ENCODE measurements around the gene NUBP2. TPM values are rescaled to one million over a fixed set of nuclear protein-coding genes. Genes with fewer than 3 reads are reported as not detected.
"Not testable (repeated sequence)": the region's sequence is repeated elsewhere in the genome, so short reads cannot be mapped to it uniquely, and the experiment has no call there.

NUBP2 gene
- total RNA-seq, 2 experiments from 2014 or later = 40.8 to 43.5 TPM

- DNase-seq = no peak
- POLR2A ChIA-PET = interaction anchor here (0.6 kb wide), 1 partner anchor 21 kb away, joined by 3 read pairs; no protein-coding TSS in a partner anchor
- Mint-ChIP-seq H3K4me1 (no peaks in the 10 kb centered on the region), H3K27me3 (no peaks in the 10 kb centered on the region), H3K9me3 (peaks cover 9% of the 10 kb centered on the region), H3K36me3 (ENCODE audit: low read depth) (peaks cover 4% of the 10 kb centered on the region), H3K4me3 (no peak overlapping the region), H3K27ac (no peak overlapping the region)
- CTCF ChIA-PET = interaction anchor here (0.6 kb wide), 1 partner anchor 33 kb away, joined by 3 read pairs; no protein-coding TSS in a partner anchor
These were observed 11.6 kb downstream of the NUBP2 start for GRCh38 chr16:1794221-1794871.

DNA sequence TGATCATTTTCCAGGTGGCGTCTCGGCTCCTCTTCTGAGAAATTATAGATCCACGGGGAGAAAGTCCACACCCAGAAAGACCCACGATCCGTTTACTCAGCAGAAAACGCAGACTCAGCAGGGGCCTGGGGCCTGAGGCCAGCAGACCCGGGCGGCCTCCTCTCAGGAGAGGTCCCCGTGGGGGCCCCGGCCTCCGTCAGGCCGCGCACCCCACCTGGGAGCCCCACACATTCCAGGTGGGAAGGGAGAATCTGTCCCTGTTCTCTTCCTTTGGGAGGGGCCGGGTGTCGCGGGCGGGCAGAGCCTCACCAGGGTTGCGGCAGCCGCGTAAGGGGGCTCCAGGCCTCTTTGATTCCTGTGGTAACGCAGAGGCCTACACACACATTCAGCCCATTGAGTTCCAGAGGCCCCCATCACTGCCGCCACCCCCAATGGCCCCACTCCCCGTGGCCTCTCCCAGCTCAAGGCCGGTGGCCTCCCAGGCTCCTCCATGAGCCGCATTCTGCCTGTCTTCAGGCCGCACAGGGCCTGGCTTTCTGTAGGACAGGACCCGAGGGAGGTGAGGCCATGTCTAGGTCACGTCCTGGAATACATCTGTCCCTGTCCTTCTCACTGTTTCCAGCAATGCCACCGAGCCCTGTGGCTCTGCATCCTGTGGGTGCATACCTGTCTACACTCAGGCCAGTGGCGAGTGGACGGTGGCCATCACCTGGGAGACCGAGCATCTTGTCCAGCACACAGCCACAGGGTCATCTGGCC is 12.3 kb downstream of the NUBP2 start:
- POLR2A ChIA-PET = interaction anchor here (0.6 kb wide), 1 partner anchor 21 kb away, joined by 3 read pairs; no protein-coding TSS in a partner anchor
- H3K27me3 Mint-ChIP-seq = no peaks in the 10 kb centered on the region
- H3K4me1 Mint-ChIP-seq = no peaks in the 10 kb centered on the region
- H3K27ac Mint-ChIP-seq = no peak overlapping the region
- H3K9me3 Mint-ChIP-seq = peaks cover 14% of the 10 kb centered on the region
- peaks cover 6% of the 10 kb centered on the region for H3K36me3 Mint-ChIP-seq (ENCODE audit: low read depth)
- CTCF ChIA-PET = no interaction called here
- no peak overlapping the region for H3K4me3 Mint-ChIP-seq
- no peak for DNase-seq

- H3K4me3 Mint-ChIP-seq; CTCF ChIA-PET; H3K27me3 Mint-ChIP-seq; POLR2A ChIA-PET; H3K27ac Mint-ChIP-seq; DNase-seq; H3K36me3 Mint-ChIP-seq (ENCODE audit: low read depth); H3K4me1 Mint-ChIP-seq: not testable (repeated sequence)
- H3K9me3 Mint-ChIP-seq = peaks cover 17% of the 10 kb centered on the region
These were observed 16.5 kb downstream of the NUBP2 start for GRCh38 chr16:1799263-1799662.

GRCh38 chr16:1800701-1801100 is 17.9 kb downstream of the NUBP2 start:
- Mint-ChIP-seq H3K27me3 (no peaks in the 10 kb centered on the region), H3K4me3 (no peak overlapping the region), H3K4me1 (no peaks in the 10 kb centered on the region), H3K36me3 (ENCODE audit: low read depth) (peaks cover 6% of the 10 kb centered on the region), H3K27ac (no peak overlapping the region), H3K9me3 (peaks cover 17% of the 10 kb centered on the region)
- ChIA-PET POLR2A (no interaction called here), CTCF (no interaction called here)
- DNase-seq = no peak

- Mint-ChIP-seq H3K4me1 (no peaks in the 10 kb centered on the region), H3K9me3 (no peaks in the 10 kb centered on the region), H3K27ac (no peak overlapping the region), H3K4me3 (no peak overlapping the region), H3K27me3 (no peaks in the 10 kb centered on the region), H3K36me3 (ENCODE audit: low read depth) (peaks cover 8% of the 10 kb centered on the region)
- CTCF ChIA-PET = no interaction called here
- no peak for DNase-seq
- POLR2A ChIA-PET = no interaction called here
These were observed 24.9 kb downstream of the NUBP2 start for GRCh38 chr16:1807626-1808025.

- no peaks in the 10 kb centered on the region for H3K9me3 Mint-ChIP-seq
- H3K4me3 Mint-ChIP-seq = no peak overlapping the region
- DNase-seq = no peak
- H3K27me3 Mint-ChIP-seq = no peaks in the 10 kb centered on the region
- no peak overlapping the region for H3K27ac Mint-ChIP-seq
- POLR2A ChIA-PET = no interaction called here
- H3K4me1 Mint-ChIP-seq = peaks cover 2% of the 10 kb centered on the region
- peaks cover 15% of the 10 kb centered on the region for H3K36me3 Mint-ChIP-seq (ENCODE audit: low read depth)
- CTCF ChIA-PET = no interaction called here
These were observed 25.9 kb downstream of the NUBP2 start for GRCh38 chr16:1808691-1809090.

- peaks cover 17% of the 10 kb centered on the region for H3K36me3 Mint-ChIP-seq (ENCODE audit: low read depth)
These were observed 26.6 kb downstream of the NUBP2 start for GRCh38 chr16:1809281-1809801.

DNA sequence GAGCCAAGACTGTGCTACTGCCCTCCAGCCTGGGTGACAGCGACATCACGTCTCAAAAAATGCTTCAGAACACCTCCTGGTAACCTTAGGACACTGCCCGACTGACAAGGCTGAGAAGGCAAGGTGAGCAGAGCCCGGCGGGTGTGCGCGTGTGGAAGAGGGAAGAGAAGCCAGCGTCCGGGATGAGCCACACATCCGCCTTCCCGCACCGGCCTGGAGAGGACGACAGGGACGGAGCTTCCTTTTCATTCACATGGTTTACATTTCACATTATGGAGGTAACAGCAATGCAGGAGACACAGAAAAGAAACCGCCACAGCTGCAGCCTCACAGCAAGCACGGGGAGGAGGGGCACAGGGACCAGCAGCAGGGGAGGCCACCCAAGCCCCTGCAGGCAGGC is 27.3 kb downstream of the NUBP2 start:
- ChIA-PET CTCF (no interaction called here), POLR2A (no interaction called here)
- Mint-ChIP-seq H3K4me1 (peaks cover 2% of the 10 kb centered on the region), H3K27me3 (no peaks in the 10 kb centered on the region), H3K9me3 (no peaks in the 10 kb centered on the region), H3K27ac (no peak overlapping the region), H3K4me3 (no peak overlapping the region), H3K36me3 (ENCODE audit: low read depth) (peaks cover 20% of the 10 kb centered on the region)
- no peak for DNase-seq

More at GRCh38 chr16:1809281-1809801, 26.6 kb downstream of the NUBP2 start:
- H3K4me1 Mint-ChIP-seq = peaks cover 2% of the 10 kb centered on the region
- H3K27me3 Mint-ChIP-seq = no peaks in the 10 kb centered on the region
- CTCF ChIA-PET = no interaction called here
- no peak overlapping the region for H3K27ac Mint-ChIP-seq
- POLR2A ChIA-PET = interaction anchor here (0.8 kb wide), 1 partner anchor 27 kb away, joined by 3 read pairs; the partner anchor contains the start of genes NUBP2 and SPSB3
- DNase-seq = no peak
- H3K4me3 Mint-ChIP-seq = no peak overlapping the region
- no peaks in the 10 kb centered on the region for H3K9me3 Mint-ChIP-seq

DNA sequence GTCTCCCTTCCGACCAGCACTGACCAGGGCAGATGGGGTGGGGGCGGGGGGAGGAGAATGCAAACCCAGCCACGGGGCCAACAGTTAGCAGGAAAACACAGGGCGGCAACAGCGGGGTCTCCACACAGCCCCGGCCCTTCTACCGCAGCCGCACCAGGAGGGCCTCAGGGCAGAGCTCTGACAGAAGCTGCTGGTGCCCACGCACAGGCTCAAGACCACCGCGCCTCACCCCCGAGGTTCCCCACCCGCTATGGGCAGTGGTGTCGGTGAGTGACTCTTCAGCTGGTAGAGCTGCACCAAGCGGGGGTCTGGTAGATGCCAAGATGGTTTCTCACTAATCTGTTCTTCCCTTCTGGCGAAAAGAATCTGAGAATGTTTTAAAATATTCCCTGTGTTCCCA is 27.8 kb downstream of the NUBP2 start:
- Mint-ChIP-seq H3K9me3 (no peaks in the 10 kb centered on the region), H3K4me1 (peaks cover 2% of the 10 kb centered on the region), H3K36me3 (ENCODE audit: low read depth) (peaks cover 25% of the 10 kb centered on the region), H3K27me3 (no peaks in the 10 kb centered on the region), H3K27ac (no peak overlapping the region), H3K4me3 (no peak overlapping the region)
- DNase-seq = no peak
- CTCF ChIA-PET = no interaction called here
- POLR2A ChIA-PET = no interaction called here

DNA sequence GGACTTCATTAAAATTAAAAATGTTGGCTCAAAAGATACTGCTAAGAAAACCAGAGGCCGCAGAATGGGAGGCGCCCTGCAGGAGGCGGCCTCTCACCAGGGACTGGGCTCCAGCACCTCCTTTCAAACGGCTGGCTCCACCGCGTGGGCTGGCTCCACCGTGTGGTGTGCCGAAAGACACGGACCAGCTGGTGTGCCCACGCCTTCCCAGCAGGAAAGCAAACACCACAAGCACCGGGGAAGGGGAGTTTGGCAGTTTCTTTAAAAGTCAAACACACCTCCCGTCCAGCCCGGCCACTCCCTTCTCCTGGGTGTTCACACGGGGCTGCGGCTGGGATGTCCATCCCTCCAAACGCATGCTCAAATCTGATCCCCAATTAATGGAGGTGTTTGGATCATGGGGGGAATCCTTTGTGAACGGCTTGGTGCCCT is 30.0 kb downstream of the NUBP2 start:
- Mint-ChIP-seq H3K4me1 (peaks cover 2% of the 10 kb centered on the region), H3K27me3 (no peaks in the 10 kb centered on the region), H3K9me3 (no peaks in the 10 kb centered on the region), H3K4me3 (no peak overlapping the region), H3K27ac (no peak overlapping the region), H3K36me3 (ENCODE audit: low read depth) (peaks cover 22% of the 10 kb centered on the region)
- ChIA-PET POLR2A (no interaction called here), CTCF (interaction anchor here (1.4 kb wide), 1 partner anchor 14 kb away, joined by 3 read pairs; the partner anchor contains the start of gene FAHD1)
- peak; percentile 55 for DNase-seq

DNA sequence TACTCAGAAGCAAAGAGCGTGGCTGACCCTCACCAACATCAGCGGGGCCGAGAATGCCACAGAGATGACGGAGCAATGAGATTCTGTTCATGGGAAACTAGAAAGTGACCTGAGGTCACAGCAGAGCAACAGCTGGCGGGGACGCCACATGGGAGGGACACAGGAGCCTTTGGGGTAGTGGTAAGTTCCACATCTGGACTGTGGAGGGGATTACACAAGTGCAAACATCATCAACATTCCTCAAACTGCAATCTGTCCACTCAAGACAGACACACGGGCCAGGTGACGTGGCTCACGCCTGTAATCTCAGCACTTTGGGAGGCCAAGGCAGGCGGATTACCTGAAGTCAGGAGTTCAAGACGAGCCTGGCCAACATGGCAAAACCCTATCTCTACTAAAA is 32.7 kb downstream of the NUBP2 start:
- Mint-ChIP-seq H3K36me3 (ENCODE audit: low read depth) (peaks cover 21% of the 10 kb centered on the region), H3K27ac (no peak overlapping the region), H3K4me3 (no peak overlapping the region), H3K9me3 (no peaks in the 10 kb centered on the region), H3K4me1 (peaks cover 2% of the 10 kb centered on the region), H3K27me3 (no peaks in the 10 kb centered on the region)
- ChIA-PET POLR2A (no interaction called here), CTCF (interaction anchor here (0.6 kb wide), 1 partner anchor 47 kb away, joined by 3 read pairs; no protein-coding TSS in a partner anchor)
- DNase-seq = no peak

DNA sequence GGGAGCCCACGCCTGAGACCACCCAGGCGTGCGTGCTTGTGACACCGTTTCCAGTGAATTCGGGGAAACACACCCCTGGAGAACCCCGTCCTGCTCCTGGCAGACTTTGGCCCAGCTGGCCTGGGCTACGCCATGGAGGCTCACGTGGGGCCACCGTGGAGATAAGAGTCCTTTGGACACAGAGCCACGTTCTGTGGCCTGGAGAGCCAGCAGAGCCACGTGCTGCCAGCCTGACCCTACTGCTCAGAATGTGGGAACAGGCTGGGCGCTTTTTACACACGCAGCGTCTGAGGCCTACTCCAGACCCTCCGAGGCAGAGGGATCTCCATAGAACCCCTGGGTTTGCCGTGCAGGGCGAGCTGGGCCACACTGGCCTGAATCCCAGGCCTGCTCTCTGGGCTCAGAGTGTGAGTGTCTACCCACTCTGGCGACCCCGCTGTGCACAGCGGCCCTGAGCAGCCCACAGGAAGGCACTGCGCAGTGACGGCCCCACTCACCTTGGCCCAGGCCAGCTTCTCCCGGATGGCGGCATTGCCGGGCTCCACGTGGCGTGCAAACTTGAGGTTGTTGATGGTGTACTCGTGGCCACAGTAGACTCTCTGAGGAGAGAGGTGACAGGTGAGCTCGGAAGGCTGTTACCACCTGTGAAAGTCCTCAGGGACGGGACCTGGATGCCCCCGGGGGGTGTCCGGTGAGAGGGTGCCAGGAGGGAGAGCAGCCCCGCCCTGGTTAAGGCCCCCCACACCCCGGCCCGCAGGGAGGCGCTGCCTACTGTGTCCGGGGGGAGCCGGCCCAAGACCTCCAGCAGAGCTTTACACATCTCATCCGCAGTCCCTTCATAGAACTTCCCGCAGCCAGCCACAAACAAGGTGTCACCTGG is 33.9 kb downstream of the NUBP2 start:
- peaks cover 21% of the 10 kb centered on the region for H3K36me3 Mint-ChIP-seq (ENCODE audit: low read depth)
- no peaks in the 10 kb centered on the region for H3K27me3 Mint-ChIP-seq
- H3K9me3 Mint-ChIP-seq = no peaks in the 10 kb centered on the region
- H3K4me1 Mint-ChIP-seq = peaks cover 2% of the 10 kb centered on the region
- no peak for DNase-seq
- H3K27ac Mint-ChIP-seq = no peak overlapping the region
- no peak overlapping the region for H3K4me3 Mint-ChIP-seq
- POLR2A ChIA-PET = no interaction called here
- CTCF ChIA-PET = no interaction called here

DNA sequence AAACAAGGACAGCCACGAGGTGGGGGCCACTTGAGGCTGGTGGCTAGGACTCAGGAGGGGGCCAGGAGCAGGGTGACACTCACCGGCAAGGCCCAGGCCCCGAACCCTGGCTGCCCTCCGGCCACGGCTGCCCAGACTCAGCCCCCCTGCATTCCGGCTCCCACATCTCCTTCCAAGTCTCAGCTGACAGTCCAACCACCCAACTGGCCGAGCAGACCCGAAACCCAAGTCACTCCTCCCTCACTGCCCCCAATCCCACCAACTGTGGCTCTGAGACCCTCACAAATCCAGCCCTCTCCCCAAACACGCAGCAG is 34.5 kb downstream of the NUBP2 start:
- Mint-ChIP-seq H3K27ac (no peak overlapping the region), H3K36me3 (ENCODE audit: low read depth) (peaks cover 21% of the 10 kb centered on the region), H3K27me3 (no peaks in the 10 kb centered on the region), H3K4me1 (peaks cover 2% of the 10 kb centered on the region), H3K9me3 (no peaks in the 10 kb centered on the region), H3K4me3 (no peak overlapping the region)
- CTCF ChIA-PET = no interaction called here
- DNase-seq = no peak
- POLR2A ChIA-PET = no interaction called here

Data from activated CD4-positive, alpha-beta memory T cell treated with anti-CD3 and anti-CD28 coated beads, Interleukin-2, amount 10 ng/mL, durations not matched to agents 7 days and 5 days (primary cell).